HL-60/S4 treated with retinoic acid at 250 ng/mL for 4 days and 3 days (cell line): ENCODE results near the gene DOCK9.

Source experiments
- in situ Hi-C: fragments of 300-500 bp; cut with MboI; formaldehyde crosslinking; loops from 2 replicates; pipeline ENCODE4 v1.7.0; 2022; ENCODE audit warnings: low sequenced_read_pairs

The DOCK9 gene

DNA sequence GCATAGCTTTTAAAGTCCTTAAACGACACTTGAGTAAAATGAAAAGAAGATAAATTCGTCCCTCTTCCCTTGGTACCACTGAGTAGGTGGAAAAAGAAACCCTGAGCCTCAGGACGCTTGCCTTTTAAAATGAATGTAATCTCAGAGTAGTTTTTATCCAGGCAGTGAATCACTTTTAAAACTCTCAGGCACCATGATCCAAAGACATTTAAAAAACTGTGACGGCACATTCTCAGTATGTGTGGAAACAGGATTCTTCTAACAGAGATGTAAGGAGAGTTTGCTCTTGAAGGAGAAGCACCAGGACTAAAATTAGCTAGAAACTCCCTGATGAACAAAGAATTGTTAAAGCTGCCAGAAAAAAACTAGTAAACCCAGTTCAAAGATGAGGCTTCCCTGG, 119.7 kb downstream of the DOCK9 start:
- in situ Hi-C loops = loop anchor here (25.0 kb wide), 1 partner anchor 404 kb away; the partner anchor contains the start of gene GPR18

DNA sequence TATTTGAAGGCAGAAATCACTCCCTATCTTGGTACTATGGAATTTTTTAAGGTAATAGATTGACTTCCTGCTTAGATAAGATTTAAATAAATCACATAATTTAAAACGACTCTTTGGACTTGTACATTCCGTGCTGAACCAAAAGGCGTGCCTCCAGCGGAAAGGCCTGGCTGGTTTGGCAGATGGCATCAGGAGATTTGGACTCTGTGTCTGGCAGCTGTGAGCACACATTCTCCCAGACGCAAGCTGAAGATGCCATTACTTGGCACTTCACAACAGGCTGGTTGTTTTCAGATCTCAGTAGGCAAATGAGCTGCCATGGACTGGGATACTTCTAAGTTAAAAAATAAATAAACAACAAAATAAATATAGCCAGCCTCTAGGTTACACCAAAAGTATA, 120.9 kb downstream of the DOCK9 start:
- in situ Hi-C loops = loop anchor here (25.0 kb wide), 1 partner anchor 405 kb away; the partner anchor contains the start of gene GPR18

DNA sequence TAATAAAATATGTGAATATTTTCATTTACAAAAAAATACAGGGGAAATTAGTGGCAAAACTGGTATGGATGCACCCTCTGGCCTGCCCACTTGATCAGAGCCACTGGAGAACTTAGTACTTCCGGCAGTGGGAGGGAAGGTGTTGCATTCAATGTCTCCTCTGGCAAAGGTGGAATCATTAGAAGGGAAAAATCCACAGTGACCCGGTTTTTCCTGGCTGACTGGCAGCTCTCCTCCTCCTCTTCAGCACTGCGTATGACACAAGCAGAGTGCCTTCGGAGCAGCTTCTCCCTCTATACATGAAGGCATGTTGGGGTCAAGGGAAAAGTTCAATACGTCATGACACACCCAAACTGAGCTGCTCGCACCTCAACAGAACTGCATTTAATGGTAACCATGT, 123.4 kb downstream of the DOCK9 start:
- in situ Hi-C loops = loop anchor here (25.0 kb wide), 1 partner anchor 408 kb away; the partner anchor contains the start of gene GPR18

DNA sequence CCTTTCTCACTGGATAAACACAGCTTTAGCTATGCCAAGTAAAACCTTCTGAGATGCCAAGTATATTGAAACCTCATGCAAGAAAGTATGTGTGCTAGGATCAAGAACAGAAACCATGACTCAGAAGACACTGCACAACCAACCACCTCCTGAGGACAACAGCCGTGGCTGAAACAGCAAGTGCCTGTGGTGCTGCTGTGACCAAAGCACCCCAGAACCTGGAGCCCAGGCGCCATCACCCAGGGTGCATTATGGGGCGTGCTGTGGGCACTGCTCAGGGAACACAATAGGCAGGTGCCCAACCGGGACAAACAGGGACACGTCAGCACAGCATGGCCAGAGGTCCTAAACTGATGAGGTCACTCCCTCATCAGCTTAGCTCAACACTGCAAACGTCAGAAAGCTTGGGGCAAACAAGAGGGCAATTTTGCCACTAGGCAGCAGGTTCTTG, 124.1 kb downstream of the DOCK9 start:
- in situ Hi-C loops = loop anchor here (25.0 kb wide), 1 partner anchor 409 kb away; the partner anchor contains the start of gene GPR18

DNA sequence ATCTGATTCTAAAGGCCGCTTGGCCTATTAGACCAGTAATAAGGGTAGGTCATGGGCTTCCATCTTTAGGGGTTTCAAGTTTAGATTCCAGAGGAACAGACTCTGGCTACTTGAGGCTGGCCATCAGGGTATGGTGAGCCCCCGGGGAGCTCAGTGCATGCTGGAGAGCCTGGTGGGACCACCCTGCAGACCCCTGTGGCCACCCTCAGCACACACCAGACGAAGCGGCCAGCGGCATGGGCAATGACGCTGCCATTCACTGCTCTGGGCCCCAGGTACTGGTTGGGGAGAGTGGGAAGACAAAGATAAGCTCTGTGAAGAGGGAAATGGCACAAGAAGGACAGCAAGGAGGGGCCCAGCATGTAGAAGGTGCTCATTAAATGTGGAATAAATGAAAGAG, 126.6 kb downstream of the DOCK9 start:
- in situ Hi-C loops = loop anchor here (25.0 kb wide), 1 partner anchor 411 kb away; the partner anchor contains the start of gene GPR18

DNA sequence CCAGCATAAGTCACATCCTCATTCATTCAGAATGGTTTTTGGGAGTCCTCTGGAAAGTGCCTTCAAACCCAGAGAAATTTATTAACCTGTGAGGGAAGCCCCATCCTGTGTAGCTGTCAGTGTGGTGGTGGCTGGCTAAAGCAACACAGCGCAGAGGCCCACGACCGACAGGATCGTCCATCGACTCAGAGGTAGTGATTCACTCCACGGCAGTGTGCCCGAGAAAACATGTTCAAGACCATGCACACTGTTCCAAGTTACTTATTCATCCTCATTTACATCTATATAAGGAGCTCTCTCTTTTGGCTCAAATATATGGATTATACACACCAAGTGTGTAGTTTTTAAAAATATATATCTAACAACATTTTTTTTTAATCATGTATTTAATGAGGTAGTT, 129.1 kb downstream of the DOCK9 start:
- in situ Hi-C loops = no loop called here

- in situ Hi-C loops = no loop called here
Observed at GRCh38 chr13:98847780-98848179, 130.1 kb downstream of the DOCK9 start.

GRCh38 chr13:98846986-98847385, 130.9 kb downstream of the DOCK9 start:
- in situ Hi-C loops = no loop called here

- in situ Hi-C loops = no loop called here
Observed at GRCh38 chr13:98846521-98846920, 131.3 kb downstream of the DOCK9 start.

DNA sequence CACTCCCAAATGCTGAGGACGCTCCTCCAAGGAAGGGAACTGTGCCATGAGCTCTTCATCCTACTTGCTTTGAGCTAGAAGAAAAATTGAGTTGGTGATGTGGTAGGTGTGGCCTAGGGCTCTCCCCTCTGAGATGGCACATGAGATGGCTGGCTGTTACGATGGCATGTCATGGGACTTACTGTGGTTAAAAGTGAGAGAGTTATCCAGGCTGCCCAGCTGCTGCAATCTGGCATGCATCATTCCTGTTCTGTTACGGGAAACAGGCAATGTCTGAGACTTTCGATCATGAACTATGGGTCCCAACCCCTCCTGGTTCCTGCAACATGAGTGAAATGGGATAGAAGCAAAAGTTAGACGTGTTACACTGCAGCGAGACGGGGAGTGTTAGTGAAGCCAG, 132.1 kb downstream of the DOCK9 start:
- in situ Hi-C loops = no loop called here

DNA sequence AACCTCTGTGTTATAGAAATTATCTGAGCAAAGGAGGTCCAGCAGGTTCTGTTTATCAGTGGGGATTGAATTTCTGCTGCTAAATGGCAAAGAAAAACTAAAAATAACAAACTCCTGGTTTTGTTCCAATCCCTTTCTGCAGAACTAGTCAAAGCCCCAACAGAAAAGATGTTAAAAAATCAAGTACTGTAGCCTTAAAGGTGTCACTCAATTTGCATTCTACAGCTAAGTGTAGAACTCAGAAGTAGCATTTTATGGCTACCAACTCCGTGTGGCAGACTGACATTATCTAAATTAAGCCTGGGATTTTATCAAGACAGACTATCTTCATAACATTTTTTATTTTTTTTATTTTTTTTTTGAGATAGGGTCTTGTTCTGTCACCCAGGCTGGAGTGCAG, 133.8 kb downstream of the DOCK9 start:
- in situ Hi-C loops = no loop called here

DNA sequence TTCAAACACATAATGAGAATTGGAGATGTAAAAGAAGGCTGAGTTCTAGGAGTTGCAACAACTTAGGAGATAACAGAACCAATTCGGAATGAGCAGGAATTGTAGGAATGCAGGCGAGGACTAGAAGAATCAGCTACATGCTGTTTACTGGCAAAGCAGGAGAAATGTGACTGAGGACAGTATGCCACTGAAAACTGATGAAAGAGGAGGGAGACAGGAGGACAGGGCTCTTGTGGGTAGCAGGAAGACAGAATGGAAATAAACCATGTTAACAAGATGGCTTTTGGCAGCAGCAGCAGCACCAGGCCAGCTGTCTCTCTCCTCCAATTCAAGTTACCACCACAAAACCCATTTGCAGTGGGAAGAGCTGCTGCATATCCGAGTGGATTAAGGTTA, 134.4 kb downstream of the DOCK9 start:
- in situ Hi-C loops = no loop called here

DNA sequence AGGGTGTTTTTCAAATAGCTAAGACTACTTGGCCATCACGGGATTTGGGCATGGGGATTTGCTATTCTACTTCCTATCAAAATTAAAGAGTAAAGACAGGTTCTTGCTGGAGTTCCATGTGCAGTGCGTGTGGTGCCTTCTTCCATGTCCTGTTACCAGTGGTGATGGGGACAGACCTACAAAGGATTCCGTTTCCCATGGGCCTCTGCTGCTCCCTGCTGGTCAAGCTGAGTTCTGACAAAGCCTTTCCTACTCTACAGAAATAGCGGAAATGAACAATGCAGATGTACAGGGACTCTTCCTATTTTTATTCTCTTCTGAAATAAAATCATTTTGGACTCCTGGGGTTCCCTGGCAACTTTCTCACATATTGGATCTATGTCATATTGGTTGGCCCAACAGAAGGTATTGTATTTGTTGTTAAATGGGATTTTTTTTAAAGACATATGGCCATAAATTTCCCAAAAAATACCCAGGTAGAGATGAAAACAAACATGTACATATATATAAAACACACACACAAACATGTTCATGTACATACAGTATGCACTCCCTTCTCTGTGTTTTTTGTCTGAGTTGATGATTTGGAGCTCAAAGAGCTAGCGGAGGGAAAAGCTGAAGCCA, 134.9 kb downstream of the DOCK9 start:
- in situ Hi-C loops = no loop called here

DNA sequence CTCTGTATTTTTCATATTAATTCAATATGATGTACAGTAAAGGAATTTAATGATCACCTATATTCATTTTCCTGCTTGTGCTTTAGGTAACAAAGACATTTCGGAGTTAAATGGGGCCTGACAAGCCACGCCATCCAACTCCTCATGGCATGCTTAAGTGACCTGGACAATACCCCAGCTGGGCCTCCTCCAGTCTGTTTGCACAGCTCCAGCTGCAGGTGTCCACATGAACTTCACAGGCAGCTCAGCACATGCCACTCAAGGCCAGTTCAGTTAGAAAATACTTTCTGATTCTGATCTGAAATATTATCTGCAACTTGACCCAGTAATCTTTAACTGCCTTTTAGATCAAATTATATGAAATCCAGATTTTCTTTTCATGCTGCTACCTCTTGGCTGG, 135.8 kb downstream of the DOCK9 start:
- in situ Hi-C loops = no loop called here

DNA sequence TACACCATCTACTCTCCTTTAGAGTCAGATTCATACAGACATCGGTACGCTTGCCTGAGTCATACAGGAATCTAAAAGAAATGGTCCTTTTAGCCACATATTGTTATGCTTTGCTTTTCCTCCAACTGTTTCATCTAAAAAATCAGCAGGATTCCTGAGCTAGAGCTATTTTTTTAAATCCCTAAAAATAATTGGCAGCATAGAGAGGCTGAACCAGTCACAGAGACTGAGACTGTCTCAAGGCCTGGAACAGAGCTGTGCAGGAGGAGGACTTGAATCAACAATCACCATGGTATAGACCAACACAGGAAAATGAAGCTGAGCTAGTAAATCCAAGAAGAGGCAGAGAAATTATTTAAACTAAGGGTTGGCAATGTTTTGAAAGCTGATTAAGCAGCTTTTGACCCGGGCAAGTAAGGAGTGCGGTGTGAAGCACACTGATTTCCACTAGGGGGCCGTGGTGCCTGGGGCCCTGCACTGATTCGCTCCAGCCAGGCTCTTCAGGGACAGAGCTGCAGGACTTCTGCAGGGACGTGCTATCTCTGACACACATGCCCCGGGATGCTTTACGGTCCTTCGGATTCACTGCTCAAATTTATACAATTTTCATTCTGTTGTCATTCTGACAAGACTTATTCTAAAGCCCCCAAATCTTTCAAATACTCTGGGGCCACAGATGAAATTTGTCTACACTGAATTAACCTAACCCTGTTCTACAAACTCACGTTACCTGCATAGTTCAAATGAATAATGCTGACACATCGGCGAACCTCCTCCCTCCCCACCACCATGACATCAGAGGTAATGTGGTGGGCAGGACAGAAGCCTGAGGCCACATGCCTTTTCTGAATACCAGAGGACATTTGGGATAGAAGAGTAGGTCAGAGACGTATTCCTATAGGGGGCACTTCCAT, 137.8 kb downstream of the DOCK9 start:
- in situ Hi-C loops = no loop called here

DNA sequence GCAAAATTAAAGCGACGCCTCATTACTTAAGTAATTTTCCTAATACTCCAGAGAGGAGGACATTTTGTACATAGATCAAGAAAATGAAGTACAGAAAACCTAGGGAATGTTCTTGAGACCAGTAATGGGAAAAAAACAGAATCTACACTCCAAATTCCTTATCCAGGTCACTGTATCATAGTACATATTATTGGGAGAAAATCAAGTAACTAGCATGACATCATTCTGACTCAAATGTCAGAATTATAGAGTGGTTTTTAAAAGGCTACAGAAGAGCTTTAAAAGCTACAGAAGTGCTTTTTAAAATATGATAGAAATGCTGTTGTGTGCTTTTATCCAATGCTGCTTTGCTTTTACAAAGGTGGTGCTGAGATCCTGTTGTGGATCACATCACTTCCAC, 139.1 kb downstream of the DOCK9 start:
- in situ Hi-C loops = no loop called here

- in situ Hi-C loops = no loop called here
Observed at GRCh38 chr13:98837896-98838295, 140.0 kb downstream of the DOCK9 start.

DNA sequence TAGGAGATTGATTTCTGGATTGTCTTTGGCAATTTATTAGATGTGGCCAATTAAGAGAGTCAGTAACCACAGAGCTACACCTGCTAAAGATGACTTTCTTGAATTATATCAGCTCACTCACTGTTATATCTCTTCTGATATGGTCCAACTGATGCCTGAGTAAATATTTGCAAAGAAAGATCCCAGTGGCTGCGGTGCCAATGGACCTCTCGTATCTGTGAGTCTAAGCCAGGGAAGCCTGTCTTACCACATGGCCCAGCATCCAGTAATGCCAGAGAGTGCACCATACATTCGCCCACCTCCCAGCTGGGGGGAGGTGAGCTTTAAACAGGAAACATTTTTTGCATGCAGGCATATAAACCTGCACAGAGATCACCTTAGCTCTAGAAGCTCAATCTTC, 142.7 kb downstream of the DOCK9 start:
- in situ Hi-C loops = no loop called here

- in situ Hi-C loops = no loop called here
Observed at GRCh38 chr13:98834254-98834960, 143.5 kb downstream of the DOCK9 start.

- in situ Hi-C loops = no loop called here
Observed at GRCh38 chr13:98831236-98831635, 146.6 kb downstream of the DOCK9 start.

GRCh38 chr13:98829541-98829940, 148.3 kb downstream of the DOCK9 start:
- in situ Hi-C loops = no loop called here
